Glomerular endothelial cell (primary cell): ENCODE results near the gene PYM1. TPM values are rescaled to one million over a fixed set of nuclear protein-coding genes. Genes with fewer than 3 reads are reported as not detected.

Experiments
- DNase-seq: peaks from one replicate; pipeline ENCODE4 v3.0.0-alpha.2; 2011; ENCODE audit warnings: low read depth, low spot score; ENCODE audit errors: extremely low read depth
- total RNA-seq: library from RNA; depleted of rRNA; stranded (reverse); fragments of >200 nt; gene quantifications from 2 replicates; pipeline ENCODE4 v1.2.3, GENCODE V29; 2015

The PYM1 gene
- 31.8 and 35.8 TPM in 2 replicates for total RNA-seq

GRCh38 chr12:55927588-55928502 lies at the start of gene PYM1:
TSS of gene PYM1 (minus strand) at chr12:55927894. CDS start at chr12:55927761, 133 bp downstream.
- no peak for DNase-seq

- DNase-seq, result no peak
Measured at GRCh38 chr12:55974308-55974730, 46.6 kb upstream of the PYM1 start.

GRCh38 chr12:55973599-55974307 lies 46.1 kb upstream of the PYM1 start, which contains the start of gene RAB5B:
TSS of gene RAB5B (plus strand) at chr12:55974078. CDS start at chr12:55986961, 12,883 bp downstream.
- DNase-seq, result peak; percentile 99

GRCh38 chr12:55972911-55973598 lies 45.4 kb upstream of the PYM1 start:
- DNase-seq, result no peak

- DNase-seq, result no peak
Measured at GRCh38 chr12:55972456-55972855, 44.8 kb upstream of the PYM1 start.

- DNase-seq, result no peak
Measured at GRCh38 chr12:55972042-55972441, 44.3 kb upstream of the PYM1 start.

- DNase-seq, result no peak
Measured at GRCh38 chr12:55970775-55971174, 43.1 kb upstream of the PYM1 start.

GRCh38 chr12:55969356-55969755 lies 41.7 kb upstream of the PYM1 start:
- DNase-seq, result no peak

GRCh38 chr12:55966408-55967281 lies 39.0 kb upstream of the PYM1 start, which contains the start of gene CDK2:
TSS of gene CDK2 (plus strand) at chr12:55966830. CDS start at chr12:55967009, 179 bp downstream.
- DNase-seq, result no peak

GRCh38 chr12:55965941-55966407 lies 38.3 kb upstream of the PYM1 start, which contains the start of gene PMEL:
TSS of gene PMEL (minus strand) at chr12:55966042. CDS start at chr12:55966011, 31 bp downstream.
- no peak for DNase-seq

GRCh38 chr12:55965240-55965639 lies 37.5 kb upstream of the PYM1 start:
- no peak for DNase-seq

GRCh38 chr12:55963760-55964159 lies 36.1 kb upstream of the PYM1 start:
- DNase-seq, result no peak

GRCh38 chr12:55957106-55957859 lies 29.6 kb upstream of the PYM1 start:
- DNase-seq, result no peak

GRCh38 chr12:55955800-55956508 lies 28.3 kb upstream of the PYM1 start:
- no peak for DNase-seq

- DNase-seq, result no peak
Measured at GRCh38 chr12:55955344-55955743, 27.6 kb upstream of the PYM1 start.

- DNase-seq, result no peak
Measured at GRCh38 chr12:55946553-55946952, 18.9 kb upstream of the PYM1 start.

- no peak for DNase-seq
Measured at GRCh38 chr12:55942577-55943136, 15.0 kb upstream of the PYM1 start.

GRCh38 chr12:55942055-55942454 lies 14.4 kb upstream of the PYM1 start:
- no peak for DNase-seq
